NCI-H82 treated with DMSO at 0.1 percent for 48 hours (cell line): ENCODE measurements around the gene ARHGEF18.

Source experiments
- DNase-seq: peaks from one replicate; lab custom pipeline; 2025; ENCODE audit not compliant: unreplicated experiment; lab: John Stamatoyannopoulos, UW

ARHGEF18 gene

GRCh38 chr19:7381073-7381390 lies 32.3 kb downstream of the ARHGEF18 start:
- DNase-seq, result no peak

DNA sequence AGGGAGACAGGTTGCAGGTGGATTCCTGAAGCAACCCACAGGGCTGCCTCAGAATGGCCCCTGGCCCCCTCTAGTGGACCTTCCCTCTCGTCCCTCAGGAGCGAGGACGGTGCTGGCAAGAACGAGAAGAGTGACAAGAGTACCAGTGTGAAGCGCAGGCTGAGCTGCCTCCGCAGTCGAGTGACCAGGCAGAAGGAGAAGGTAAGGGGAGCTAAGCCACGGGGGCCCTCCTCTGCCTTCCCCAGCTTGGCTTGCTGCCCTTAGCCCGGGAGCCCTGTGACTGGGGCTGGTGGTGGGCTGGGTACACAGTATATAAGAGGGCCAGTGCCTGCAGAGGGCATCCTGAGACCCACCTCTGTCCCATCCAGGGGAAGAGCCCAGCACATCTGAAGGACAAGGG lies 34.0 kb downstream of the ARHGEF18 start:
- no peak for DNase-seq

DNA sequence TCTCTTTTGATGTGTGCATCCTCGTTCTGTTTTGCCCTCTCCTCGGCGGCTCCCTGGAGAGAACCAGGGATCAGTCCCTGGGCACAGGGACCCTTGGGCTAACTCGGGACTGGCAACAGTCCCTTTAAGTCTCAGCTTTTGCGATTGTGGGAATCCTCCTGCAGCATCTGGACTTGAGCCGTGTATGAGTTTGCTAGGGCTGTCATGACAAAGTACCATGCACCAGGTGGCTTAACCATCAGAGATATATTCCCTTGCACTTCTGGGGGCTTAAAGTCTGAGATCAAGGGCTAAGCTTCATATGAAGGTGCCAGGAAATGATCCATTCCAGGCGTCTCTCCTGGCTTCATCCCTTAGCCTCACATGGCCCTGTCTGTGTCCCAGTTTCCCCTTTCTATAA lies 34.5 kb downstream of the ARHGEF18 start:
- peak; percentile 54 for DNase-seq

- no peak for DNase-seq
Measured at GRCh38 chr19:7385062-7385461, 36.3 kb downstream of the ARHGEF18 start.

DNA sequence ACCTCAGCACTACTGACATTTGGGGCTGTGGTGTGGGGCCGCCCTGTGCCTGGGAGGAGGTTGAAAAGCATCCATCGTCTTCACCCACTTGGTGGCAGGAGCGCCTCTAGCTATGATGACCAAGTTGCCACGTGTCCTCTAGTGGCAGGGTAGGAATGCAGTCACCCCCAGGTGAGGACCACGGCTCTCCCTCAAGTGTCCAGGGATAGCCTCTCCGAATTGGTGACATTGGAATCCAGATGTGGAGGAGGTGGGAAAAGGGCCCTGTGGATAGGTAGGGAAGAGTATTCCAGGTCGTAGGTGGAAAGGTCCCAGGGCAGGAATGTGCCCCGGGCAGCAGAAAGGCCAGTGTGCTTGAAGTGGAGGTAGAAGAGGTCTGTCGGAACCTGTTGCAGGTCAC lies 37.6 kb downstream of the ARHGEF18 start:
- no peak for DNase-seq

- DNase-seq, result no peak
Measured at GRCh38 chr19:7386769-7387168, 38.0 kb downstream of the ARHGEF18 start.

DNA sequence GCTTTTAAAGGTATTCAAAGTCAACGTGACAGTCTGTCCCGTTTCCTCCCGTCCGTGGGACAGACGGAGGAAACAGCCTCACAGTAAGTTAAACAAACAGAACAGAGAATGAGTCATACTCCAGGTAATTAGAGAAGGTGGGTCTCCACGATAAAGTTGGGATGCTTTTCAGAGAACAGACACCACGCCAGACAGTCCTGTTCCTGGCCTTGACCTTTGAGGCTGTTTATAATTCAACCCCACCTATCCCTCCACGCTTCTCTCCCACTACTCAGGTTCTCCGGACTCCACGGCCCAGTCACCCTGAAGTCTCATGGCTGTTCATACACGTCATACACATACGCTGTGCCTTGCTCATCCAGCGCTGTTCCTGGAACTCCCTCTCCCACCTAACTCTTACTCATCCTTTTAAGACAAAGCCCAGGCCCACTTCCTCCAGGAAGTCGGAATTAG lies 42.5 kb downstream of the ARHGEF18 start:
- no peak for DNase-seq

GRCh38 chr19:7393459-7393858 lies 44.7 kb downstream of the ARHGEF18 start:
- DNase-seq, result no peak

DNA sequence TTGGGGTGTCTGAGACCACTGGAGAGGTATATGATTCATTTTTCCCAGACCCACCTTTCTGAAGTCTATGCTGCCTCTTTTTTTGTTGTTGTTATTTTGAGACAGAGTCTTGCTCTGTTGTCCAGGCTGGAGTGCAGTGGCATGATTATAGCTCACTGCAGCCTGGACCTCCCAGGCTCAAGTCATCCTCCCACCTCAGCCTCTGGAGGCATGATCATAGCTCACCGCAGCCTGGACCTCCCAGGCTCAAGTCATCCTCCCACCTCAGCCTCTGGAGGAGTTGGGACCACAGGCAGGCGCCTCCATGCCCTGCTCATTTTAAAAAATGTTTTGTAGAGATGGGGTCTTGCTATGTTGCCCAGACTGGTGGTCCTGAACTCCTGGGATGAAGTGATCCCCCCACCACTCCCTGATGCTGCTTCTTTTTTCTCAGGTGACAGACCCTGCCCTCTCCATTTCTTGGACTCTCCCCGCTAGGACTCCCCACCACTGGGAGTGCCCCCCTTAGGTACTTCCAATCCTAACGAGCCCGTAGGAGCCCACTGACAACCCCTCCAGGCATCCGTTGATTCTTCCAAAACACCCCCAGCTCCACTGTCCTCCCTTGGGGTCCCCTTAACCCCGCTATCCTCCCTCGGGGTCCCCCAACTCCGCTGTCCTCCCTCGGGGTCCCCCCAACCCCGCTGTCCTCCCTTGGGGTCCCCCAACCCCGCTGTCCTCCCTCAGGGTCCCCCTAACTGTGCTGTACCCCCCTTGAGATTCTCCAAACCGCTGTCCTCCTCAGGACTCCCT lies 45.4 kb downstream of the ARHGEF18 start:
- no peak for DNase-seq

GRCh38 chr19:7394731-7395359 lies 46.1 kb downstream of the ARHGEF18 start:
- DNase-seq, result peak; percentile 48

DNA sequence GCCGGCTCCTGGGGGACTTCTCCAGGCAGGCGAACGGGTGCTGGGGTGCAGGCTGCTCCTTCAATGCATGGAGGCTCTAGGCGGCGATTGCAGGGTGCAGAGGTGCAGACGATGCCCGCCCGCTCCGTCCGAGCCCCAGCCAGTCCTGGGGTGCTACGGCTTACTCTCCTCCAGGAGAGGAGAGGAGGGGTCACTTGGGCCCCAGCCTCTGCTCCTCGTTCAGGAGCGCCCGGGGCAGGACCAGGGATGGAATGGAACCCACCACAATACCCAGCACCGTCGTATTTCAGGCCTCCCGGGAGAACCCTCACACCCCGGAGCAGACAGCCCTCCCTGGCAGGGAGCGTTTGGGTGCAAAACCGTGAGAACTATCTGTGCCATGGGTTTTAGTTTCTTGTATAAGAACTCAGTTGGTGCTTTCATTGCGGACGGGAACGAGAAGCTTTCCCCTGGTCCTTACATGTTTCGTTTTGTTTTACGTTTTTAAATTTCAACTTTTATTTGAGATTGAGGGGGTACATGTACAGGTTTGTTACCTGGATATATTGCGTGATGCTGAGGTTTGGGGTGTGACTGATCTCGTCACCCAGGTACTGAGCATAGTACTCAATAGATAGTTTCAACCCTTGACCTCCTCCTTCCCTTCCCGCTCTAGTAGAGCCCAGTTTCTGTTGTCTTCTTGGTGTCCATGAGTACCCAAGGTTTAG lies 46.8 kb downstream of the ARHGEF18 start:
- no peak for DNase-seq

DNA sequence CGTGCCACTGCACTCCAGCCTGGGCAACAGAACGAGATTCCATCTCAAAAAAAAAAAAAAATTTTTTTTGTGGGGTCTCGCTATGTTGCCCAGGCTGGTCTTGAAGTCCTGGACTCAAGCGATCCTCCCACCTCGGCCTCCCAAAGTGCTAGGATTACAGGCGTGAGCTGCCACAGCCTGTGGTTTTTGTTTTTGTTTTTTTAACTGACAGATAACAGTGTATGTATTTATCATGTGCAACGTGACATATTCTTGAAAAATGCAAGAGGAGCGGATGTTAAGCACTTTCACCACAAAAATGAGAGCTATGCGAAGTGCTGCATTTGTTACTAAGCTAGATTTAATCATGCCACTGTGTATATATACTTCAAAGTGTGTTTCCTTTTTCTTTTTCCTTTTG lies 49.0 kb downstream of the ARHGEF18 start:
- DNase-seq, result no peak
